SK-N-SH (cell line): Measurements from ENCODE around the gene IST1. TPM values are rescaled to one million over a fixed set of nuclear protein-coding genes. Genes with fewer than 3 reads are reported as not detected.

Experiments
- CTCF ChIA-PET: fragments of 300-600, 350-600 bp; formaldehyde crosslinking; extraction: SDS; loops from one replicate; lab custom pipeline; 2021; lab: Yijun Ruan, JAX
- POLR2A ChIA-PET: fragments of 350-600 bp; sonication (Branson Sonifier 250); formaldehyde crosslinking; extraction: SDS; loops from one replicate; lab custom pipeline; 2020; ENCODE audit warnings: antibody characterized with exemption, inconsistent platforms; lab: Yijun Ruan, JAX
- DNase-seq: peaks from one replicate; pipeline ENCODE4 v3.0.0; 2012
- H2AFZ ChIP-seq: fragments of 200-600 bp; sonication (generic); 2 replicates; pipeline ENCODE4 v1.8.1; 2016; ENCODE audit warnings: antibody characterized with exemption, mild to moderate bottlenecking, low read depth
- H3F3A ChIP-seq: fragments of 200-600 bp; sonication (generic); replicated peaks from 2 replicates; pipeline ENCODE3; 2016; ENCODE audit warnings: antibody characterized with exemption, mild to moderate bottlenecking; ENCODE audit not compliant: insufficient read depth
- H3K27ac ChIP-seq, 2 experiments: fragments of 200-500 bp in 1 of 2; fragments of 200-600 bp in 1 of 2; sonication (Bioruptor generic) in 1 of 2; sonication (generic), shearing (Covaris generic) in 1 of 2; 2 replicates each; pipeline versions ENCODE4 v1.5.1 to v1.6.1; 2014 to 2016; ENCODE audit warnings: low read depth in 2 of 2, inconsistent platforms in 1 of 2, low read length in 1 of 2, mild to moderate bottlenecking in 1 of 2, mixed read lengths in 1 of 2
- H3K27me3 ChIP-seq: fragments of 200-600 bp; sonication (generic), shearing (Covaris generic); 2 replicates; pipeline ENCODE4 v1.6.1; 2016; ENCODE audit warnings: mixed run types; ENCODE audit not compliant: insufficient read depth
- H3K36me3 ChIP-seq, 2 experiments: fragments of 200-500 bp in 1 of 2; fragments of 200-600 bp in 1 of 2; sonication (Bioruptor generic) in 1 of 2; sonication (generic) in 1 of 2; replicated peaks in 1 of 2; 2 replicates each; pipeline versions ENCODE3 to v1.5.1; 2014 to 2016; ENCODE audit warnings: low read length in 1 of 2, mild to moderate bottlenecking in 1 of 2; ENCODE audit not compliant: insufficient read depth in 2 of 2, control insufficient read depth in 1 of 2
- H3K4me1 ChIP-seq, 2 experiments: fragments of 200-500 bp in 1 of 2; fragments of 200-600 bp in 1 of 2; sonication (Bioruptor generic) in 1 of 2; sonication (generic), shearing (Covaris generic) in 1 of 2; 2 replicates each; pipeline versions ENCODE4 v1.5.1 to v1.6.1; 2014 to 2016; ENCODE audit warnings: low read depth in 1 of 2, low read length in 1 of 2, mixed run types in 1 of 2; ENCODE audit not compliant: insufficient read depth in 2 of 2, control insufficient read depth in 1 of 2
- H3K4me2 ChIP-seq: fragments of 200-600 bp; sonication (generic), shearing (Covaris generic); 2 replicates; pipeline ENCODE4 v1.6.1; 2017; ENCODE audit warnings: mixed run types
- H3K4me3 ChIP-seq, 2 experiments: fragments of 200-500 bp in 1 of 2; fragments of 200-600 bp in 1 of 2; sonication (Bioruptor generic) in 1 of 2; sonication (generic), shearing (Covaris generic) in 1 of 2; 2 replicates each; pipeline versions ENCODE4 v1.5.1 to v1.8.1; 2014 to 2016; ENCODE audit warnings: low read depth in 2 of 2, inconsistent platforms in 1 of 2, low read length in 1 of 2, mild to moderate bottlenecking in 1 of 2, mixed read lengths in 1 of 2, moderate library complexity in 1 of 2
- H3K79me2 ChIP-seq: fragments of 200-600 bp; sonication (generic); 2 replicates; pipeline ENCODE4 v1.8.1; 2017; ENCODE audit warnings: mild to moderate bottlenecking; ENCODE audit not compliant: insufficient read depth
- H3K9ac ChIP-seq: fragments of 200-600 bp; sonication (generic); 2 replicates; pipeline ENCODE4 v1.6.1; 2017; ENCODE audit warnings: mixed run types
- H3K9me2 ChIP-seq: fragments of 200-600 bp; sonication (generic); 2 replicates; pipeline ENCODE4 v1.6.1; 2017; ENCODE audit warnings: mixed run types
- H3K9me3 ChIP-seq: fragments of 200-600 bp; sonication (generic); 2 replicates; pipeline ENCODE4 v1.6.1; 2017; ENCODE audit warnings: mixed run types, mild to moderate bottlenecking, moderate library complexity
- H4K20me1 ChIP-seq: fragments of 200-600 bp; sonication (generic); 2 replicates; pipeline ENCODE4 v1.6.1; 2017; ENCODE audit warnings: mild to moderate bottlenecking, mixed run types; ENCODE audit not compliant: insufficient read depth
- CHD2 ChIP-seq: fragments of 150-350 bp; IDR thresholded peaks from 2 replicates; pipeline ENCODE4 v1.6.1; 2018; ENCODE audit warnings: low read length; ENCODE audit not compliant: partially characterized antibody
- ELF1 ChIP-seq: IDR thresholded peaks from 2 replicates; pipeline ENCODE4 v1.4.0; 2012
- EZH2phosphoT487 ChIP-seq: fragments of 200-600 bp; sonication (generic); IDR thresholded peaks from 2 replicates; pipeline ENCODE4 v1.6.1; 2017; ENCODE audit warnings: low read depth, mixed run types, mild to moderate bottlenecking, antibody characterized with exemption, moderate library complexity, borderline replicate concordance
- FOXJ3 ChIP-seq: sonication (generic); formaldehyde crosslinking; IDR thresholded peaks from 2 replicates; pipeline ENCODE4 v1.5.1; 2020; ENCODE audit warnings: mild to moderate bottlenecking, missing genetic modification reagents
- MXI1 ChIP-seq: IDR thresholded peaks from 2 replicates; pipeline ENCODE4 v1.6.1; 2012; ENCODE audit warnings: mild to moderate bottlenecking, low read depth, low read length, improper control_type of control experiment
- NFIC ChIP-seq: IDR thresholded peaks from 2 replicates; pipeline ENCODE4 v1.4.0; 2012; ENCODE audit warnings: borderline replicate concordance
- REST ChIP-seq: IDR thresholded peaks from 2 replicates; pipeline ENCODE4 v1.6.1; 2012; ENCODE audit warnings: mild to moderate bottlenecking, low read depth, low read length, moderate library complexity
- TAF1 ChIP-seq: IDR thresholded peaks from 2 replicates; pipeline ENCODE4 v1.6.1; 2012; ENCODE audit warnings: low read depth, mild to moderate bottlenecking, low read length, moderate library complexity, borderline replicate concordance
- TEAD4 ChIP-seq: IDR thresholded peaks from 2 replicates; pipeline ENCODE4 v1.4.0; 2012; ENCODE audit warnings: mild to moderate bottlenecking, borderline replicate concordance; ENCODE audit not compliant: insufficient read depth
- USF2 ChIP-seq: fragments of 150-350 bp; IDR thresholded peaks from 2 replicates; pipeline ENCODE4 v1.6.1; 2017; ENCODE audit warnings: antibody characterized with exemption, low read length, low read depth, borderline replicate concordance
- YY1 ChIP-seq: IDR thresholded peaks from 2 replicates; pipeline ENCODE4 v1.4.0; 2012; ENCODE audit warnings: low read depth, mild to moderate bottlenecking
- WGBS: methylation state at CpG from one replicate; pipeline ENCODE4 v1.1.6; 2017; ENCODE audit warnings: low lambda C conversion rate; 5-methylcytosine and 5-hydroxymethylcytosine counted together
- polyA plus RNA-seq, 3 experiments: library from polyadenylated mRNA; depleted of rRNA; stranded (reverse); fragments of >200 nt; gene quantifications; 2 replicates each; pipeline ENCODE4 v1.2.3, GENCODE V29; 2012

Gene IST1
- polyA plus RNA-seq, 1 of the 3 experiments (the other 2 are of a cell fraction), result 133 TPM

- Histone ChIP-seq H3K4me1 (peaks cover 5 to 14% of the 10 kb centered on the region in 2 experiments; a peak in 3 of 4 replicates), H3K79me2 (peaks cover 39% of the 10 kb centered on the region), H2AFZ (no peak overlapping the region), H3K4me2 (no peak overlapping the region; the same call in 1 of the 2 replicates), H3K36me3 (peaks cover 37 to 41% of the 10 kb centered on the region in 2 experiments), H4K20me1 (peaks cover 54% of the 10 kb centered on the region), H3K9me2 (no peaks in the 10 kb centered on the region), H3K27me3 (no peaks in the 10 kb centered on the region), H3K9me3 (no peaks in the 10 kb centered on the region), H3K9ac (no peak overlapping the region), H3F3A (peaks cover 15% of the 10 kb centered on the region), H3K27ac (peak overlapping the region in 1 of 2 experiments; percentile 23; a peak in 2 of 4 replicates), H3K4me3 (no peak overlapping the region)
- no peak for TF ChIP-seq MXI1
- TF ChIP-seq CHD2, result no peak
- no peak for TF ChIP-seq ELF1
- no peak for TF ChIP-seq REST
- no peak for TF ChIP-seq USF2
- TF ChIP-seq YY1, result no peak
- no peak for TF ChIP-seq TEAD4
- TF ChIP-seq TAF1, result no peak
- no peak for TF ChIP-seq EZH2phosphoT487
- TF ChIP-seq FOXJ3 (CRISPR knock-in tag), result no peak
- no peak for TF ChIP-seq NFIC
- WGBS, result 59% methylated on average over 8 of the region's 11 CpGs
- no peak for DNase-seq
- POLR2A ChIA-PET, result no interaction called here
- CTCF ChIA-PET, result interaction anchor here (0.7 to 1.5 kb wide), 2 partner anchors 28 to 51 kb away, joined by 4 to 5 read pairs; no protein-coding TSS in a partner anchor
These were observed 38.8 kb downstream of the IST1 start for GRCh38 chr16:71933913-71934695.
